Endodermal cell (in vitro differentiated cells): ENCODE results near the gene COL4A1. TPM values are rescaled to one million over a fixed set of nuclear protein-coding genes. Genes with fewer than 3 reads are reported as not detected.
A peak's percentile ranks its signal among the peaks of the same experiment; 100 is the strongest.

Source experiments
- DNase-seq: peaks from one replicate; pipeline ENCODE4 v3.0.0-alpha.2; 2017
- H3K27ac ChIP-seq: 2 replicates; pipeline ENCODE4 v1.5.1; 2013; ENCODE audit warnings: mild to moderate bottlenecking, low read depth, low read length, moderate library complexity
- H3K27me3 ChIP-seq: 2 replicates; pipeline ENCODE4 v1.6.1; 2013; ENCODE audit warnings: mild to moderate bottlenecking, low read length, moderate library complexity; ENCODE audit not compliant: insufficient read depth, control insufficient read depth, poor library complexity, severe bottlenecking
- H3K36me3 ChIP-seq: 2 replicates; pipeline ENCODE4 v1.7.0; 2013; ENCODE audit warnings: mild to moderate bottlenecking, low read length, moderate library complexity; ENCODE audit not compliant: control insufficient read depth, insufficient read depth
- H3K4me1 ChIP-seq: one replicate; pipeline ENCODE4 v1.7.0; 2013; ENCODE audit warnings: low read length; ENCODE audit not compliant: control insufficient read depth, insufficient read depth
- H3K4me3 ChIP-seq: 2 replicates; pipeline ENCODE4 v1.5.1; 2013; ENCODE audit warnings: mild to moderate bottlenecking, low read length, moderate library complexity
- H3K9ac ChIP-seq: 2 replicates; pipeline ENCODE4 v1.6.1; 2013; ENCODE audit warnings: mild to moderate bottlenecking, low read length, moderate library complexity; ENCODE audit not compliant: poor library complexity, severe bottlenecking; ENCODE audit errors: extremely low read depth
- H3K9me3 ChIP-seq: 2 replicates; pipeline ENCODE4 v1.6.1; 2013; ENCODE audit warnings: mild to moderate bottlenecking, low read length, moderate library complexity; ENCODE audit not compliant: control insufficient read depth
- H3K27ac Mint-ChIP-seq: 2 replicates; pipeline ENCODE4 v1.8.0; 2020; ENCODE audit warnings: mixed read lengths
- H3K27me3 Mint-ChIP-seq: 2 replicates; pipeline ENCODE4 v1.8.0; 2021; ENCODE audit warnings: mild to moderate bottlenecking, mixed read lengths; ENCODE audit not compliant: insufficient read depth
- H3K36me3 Mint-ChIP-seq: 2 replicates; pipeline ENCODE4 v1.8.0; 2020; ENCODE audit warnings: low read depth, mixed read lengths
- H3K4me1 Mint-ChIP-seq: 2 replicates; pipeline ENCODE4 v1.8.0; 2020; ENCODE audit warnings: mixed read lengths
- H3K4me3 Mint-ChIP-seq: 2 replicates; pipeline ENCODE4 v1.8.0; 2020; ENCODE audit warnings: mild to moderate bottlenecking, moderate library complexity, mixed read lengths
- H3K9me3 Mint-ChIP-seq: 2 replicates; pipeline ENCODE4 v1.8.0; 2020; ENCODE audit warnings: mild to moderate bottlenecking, mixed read lengths
- WGBS, 2 experiments: methylation state at CpG; one replicate each; pipeline versions ENCODE4 v1.1.5 to v1.1.7; 2013; ENCODE audit warnings: missing lambda C conversion rate in 2 of 2, mixed read lengths in 1 of 2; ENCODE audit not compliant: insufficient coverage in 1 of 2, insufficient read length in 1 of 2; 5-methylcytosine and 5-hydroxymethylcytosine counted together
- total RNA-seq, 2 donors: library from RNA; stranded (reverse); fragmentation: NEBNext Ultra II Directional in 1 of 2; extraction: Animal tissue kit (Norgen Biotek cat#: 25700) in 1 of 2; gene quantifications; 2 replicates in 1 of 2; 3 replicates in 1 of 2; pipeline ENCODE4 v1.2.1, GENCODE V29; 2021
- TF ChIP-seq, protein P1 (sequence below): fragments of 200-600 bp; sonication (generic); conservative IDR thresholded peaks from 2 replicates; pipeline ENCODE4 v1.5.0; 2021; ENCODE audit warnings: antibody characterized with exemption, mild to moderate bottlenecking

COL4A1 gene
- total RNA-seq, 2 donors from 2014 or later: 702 to 764 TPM

DNA sequence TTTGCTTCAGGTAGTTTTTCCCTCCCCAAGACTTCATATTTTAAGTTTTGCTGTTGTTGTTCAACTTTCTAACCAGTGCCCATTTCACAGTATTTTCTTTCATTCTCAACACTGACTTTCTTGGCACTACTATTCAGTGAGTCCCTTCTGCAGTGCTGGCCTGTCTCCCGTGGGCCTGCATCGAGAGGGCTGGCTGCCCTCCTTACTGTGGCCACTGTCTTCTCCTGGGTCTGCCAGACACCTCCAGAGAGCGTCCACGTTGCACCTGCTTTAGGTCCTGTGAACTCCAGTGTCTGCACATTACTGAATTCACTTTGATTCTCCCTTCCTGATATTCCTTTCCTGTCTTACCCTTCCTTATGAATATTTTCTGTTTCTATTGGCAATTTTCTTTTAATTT lies 27.3 kb downstream of the COL4A1 start:
- no peak overlapping the region for H3K4me3 ChIP-seq
- H3K9ac ChIP-seq: no peak overlapping the region
- no peaks in the 10 kb centered on the region for H3K27me3 Mint-ChIP-seq
- no peaks in the 10 kb centered on the region for H3K9me3 ChIP-seq
- TF ChIP-seq, protein P1, sequence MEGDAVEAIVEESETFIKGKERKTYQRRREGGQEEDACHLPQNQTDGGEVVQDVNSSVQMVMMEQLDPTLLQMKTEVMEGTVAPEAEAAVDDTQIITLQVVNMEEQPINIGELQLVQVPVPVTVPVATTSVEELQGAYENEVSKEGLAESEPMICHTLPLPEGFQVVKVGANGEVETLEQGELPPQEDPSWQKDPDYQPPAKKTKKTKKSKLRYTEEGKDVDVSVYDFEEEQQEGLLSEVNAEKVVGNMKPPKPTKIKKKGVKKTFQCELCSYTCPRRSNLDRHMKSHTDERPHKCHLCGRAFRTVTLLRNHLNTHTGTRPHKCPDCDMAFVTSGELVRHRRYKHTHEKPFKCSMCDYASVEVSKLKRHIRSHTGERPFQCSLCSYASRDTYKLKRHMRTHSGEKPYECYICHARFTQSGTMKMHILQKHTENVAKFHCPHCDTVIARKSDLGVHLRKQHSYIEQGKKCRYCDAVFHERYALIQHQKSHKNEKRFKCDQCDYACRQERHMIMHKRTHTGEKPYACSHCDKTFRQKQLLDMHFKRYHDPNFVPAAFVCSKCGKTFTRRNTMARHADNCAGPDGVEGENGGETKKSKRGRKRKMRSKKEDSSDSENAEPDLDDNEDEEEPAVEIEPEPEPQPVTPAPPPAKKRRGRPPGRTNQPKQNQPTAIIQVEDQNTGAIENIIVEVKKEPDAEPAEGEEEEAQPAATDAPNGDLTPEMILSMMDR: no peak
- WGBS, 2 experiments: 95 to 100% methylated on average over 2 to 4 of the region's 4 CpGs
- no peak overlapping the region for H3K27ac ChIP-seq
- H3K4me1 Mint-ChIP-seq: peaks cover 9% of the 10 kb centered on the region
- H3K27ac Mint-ChIP-seq: no peak overlapping the region
- H3K4me3 Mint-ChIP-seq: no peak overlapping the region
- no peaks in the 10 kb centered on the region for H3K9me3 Mint-ChIP-seq
- H3K36me3 Mint-ChIP-seq: peaks cover 35% of the 10 kb centered on the region
- H3K36me3 ChIP-seq: peaks cover 73% of the 10 kb centered on the region
- no peaks in the 10 kb centered on the region for H3K4me1 ChIP-seq
- no peak for DNase-seq
- no peaks in the 10 kb centered on the region for H3K27me3 ChIP-seq

DNA sequence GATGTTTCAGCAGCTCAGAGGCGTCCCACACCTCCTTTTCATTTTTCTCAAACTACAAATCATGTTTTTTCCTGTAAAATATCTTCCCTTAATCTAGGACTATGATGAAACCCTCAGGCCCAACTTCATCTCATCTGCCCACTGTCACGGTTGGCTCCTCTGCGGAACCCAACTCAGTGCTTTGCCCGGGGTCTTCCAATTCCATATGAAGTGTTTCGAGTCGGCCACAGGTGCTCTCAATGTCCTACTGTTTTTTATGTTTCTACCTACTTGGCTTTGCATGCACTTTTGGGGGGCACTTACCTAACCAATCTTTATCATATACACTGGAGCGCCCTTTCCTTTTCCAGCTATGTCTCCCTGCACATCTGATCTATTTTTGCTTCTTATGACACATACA lies 28.1 kb downstream of the COL4A1 start:
- Mint-ChIP-seq H3K36me3 (peaks cover 34% of the 10 kb centered on the region), H3K4me3 (no peak overlapping the region), H3K4me1 (peaks cover 12% of the 10 kb centered on the region), H3K27me3 (no peaks in the 10 kb centered on the region), H3K27ac (no peak overlapping the region), H3K9me3 (no peaks in the 10 kb centered on the region)
- Histone ChIP-seq H3K9ac (no peak overlapping the region), H3K27ac (no peak overlapping the region), H3K9me3 (no peaks in the 10 kb centered on the region), H3K4me3 (no peak overlapping the region), H3K36me3 (peaks cover 74% of the 10 kb centered on the region), H3K4me1 (no peaks in the 10 kb centered on the region), H3K27me3 (no peaks in the 10 kb centered on the region)
- DNase-seq: no peak
- 92 to 95% methylated on average over 6 to 7 of the region's 7 CpGs for WGBS, 2 experiments
- TF ChIP-seq, protein P1: no peak

DNA sequence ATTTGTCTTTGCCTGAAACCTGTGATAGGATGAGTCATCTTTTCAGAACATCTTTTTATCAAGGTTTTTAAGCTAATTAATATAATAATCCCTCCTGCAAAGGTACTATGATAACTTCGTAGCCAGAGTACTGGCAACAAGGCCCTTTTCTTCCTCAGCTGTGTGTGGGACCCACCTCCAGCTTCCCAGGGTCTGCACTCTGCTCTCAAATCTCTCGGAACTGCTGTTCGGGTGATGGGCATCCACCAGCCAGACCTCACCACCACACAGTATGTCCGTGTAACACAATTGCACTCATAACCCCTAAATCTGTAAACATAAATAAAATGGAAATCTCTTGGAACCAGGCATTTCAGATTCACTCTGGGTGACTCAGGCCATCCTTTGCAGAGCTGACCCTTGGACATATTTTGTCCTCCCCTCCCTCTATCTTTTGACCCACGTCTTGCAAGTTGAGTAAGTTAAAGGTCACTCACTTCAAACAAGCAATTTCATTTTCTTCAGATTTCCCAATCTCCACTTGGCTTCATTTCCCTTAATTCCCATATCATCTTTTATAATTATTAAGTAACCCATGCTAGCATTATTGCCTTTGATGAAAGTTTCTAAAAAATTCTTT lies 29.5 kb downstream of the COL4A1 start:
- no peak overlapping the region for H3K27ac ChIP-seq
- H3K9ac ChIP-seq: no peak overlapping the region
- H3K9me3 ChIP-seq: no peaks in the 10 kb centered on the region
- H3K4me1 Mint-ChIP-seq: peaks cover 12% of the 10 kb centered on the region
- no peaks in the 10 kb centered on the region for H3K4me1 ChIP-seq
- DNase-seq: no peak
- peak overlapping the region; percentile 12 for H3K27ac Mint-ChIP-seq
- no peaks in the 10 kb centered on the region for H3K27me3 ChIP-seq
- TF ChIP-seq, protein P1: no peak
- WGBS, 2 experiments: 74 to 83% methylated on average over 2 to 5 of the region's 5 CpGs
- peaks cover 38% of the 10 kb centered on the region for H3K36me3 Mint-ChIP-seq
- peaks cover 70% of the 10 kb centered on the region for H3K36me3 ChIP-seq
- H3K9me3 Mint-ChIP-seq: no peaks in the 10 kb centered on the region
- H3K4me3 Mint-ChIP-seq: no peak overlapping the region
- H3K4me3 ChIP-seq: no peak overlapping the region
- H3K27me3 Mint-ChIP-seq: no peaks in the 10 kb centered on the region
